MM.1S (cell line): ENCODE measurements around the gene ACKR4.
"Not testable (repeated sequence)": the region's sequence is repeated elsewhere in the genome, so short reads cannot be mapped to it uniquely, and the experiment has no call there.

Source experiments
- DNase-seq: peaks from one replicate; pipeline ENCODE4 v3.0.0-alpha.2; 2015
- H2AFZ ChIP-seq: fragments of 300-600 bp; sonication (generic); 2 replicates; pipeline ENCODE4 v1.6.0; 2016; ENCODE audit warnings: antibody characterized with exemption, low read length
- H3F3A ChIP-seq: fragments of 300-600 bp; sonication (generic); 2 replicates; pipeline ENCODE4 v1.6.1; 2016; ENCODE audit warnings: mild to moderate bottlenecking, antibody characterized with exemption, low read length, moderate library complexity, mixed read lengths; ENCODE audit not compliant: insufficient read depth
- H3K27ac ChIP-seq: fragments of 300-600 bp; sonication (generic); 2 replicates; pipeline ENCODE4 v1.5.1; 2016; ENCODE audit warnings: mild to moderate bottlenecking, low read length
- H3K27me3 ChIP-seq: fragments of 300-600 bp; sonication (generic); replicated peaks from 2 replicates; pipeline ENCODE4 v1.6.0; 2016; ENCODE audit warnings: low read length; ENCODE audit not compliant: insufficient read depth
- H3K36me3 ChIP-seq: fragments of 300-600 bp; sonication (generic); replicated peaks from 2 replicates; pipeline ENCODE4 v1.6.1; 2016; ENCODE audit warnings: mild to moderate bottlenecking, low read length, mixed read lengths; ENCODE audit not compliant: insufficient read depth
- H3K4me1 ChIP-seq: fragments of 300-600 bp; sonication (generic); 2 replicates; pipeline ENCODE4 v1.6.1; 2016; ENCODE audit warnings: low read length, mixed read lengths
- H3K4me2 ChIP-seq: fragments of 300-600 bp; sonication (generic); 2 replicates; pipeline ENCODE4 v1.6.0; 2016; ENCODE audit warnings: low read depth, low read length
- H3K4me3 ChIP-seq: fragments of 300-600 bp; sonication (generic); 2 replicates; pipeline ENCODE4 v1.5.1; 2016; ENCODE audit warnings: low read length, mixed read lengths
- H3K79me2 ChIP-seq: fragments of 300-600 bp; sonication (generic); 2 replicates; pipeline ENCODE4 v1.6.1; 2016; ENCODE audit warnings: mixed run types, low read length, mixed read lengths
- H3K9ac ChIP-seq: fragments of 300-600 bp; sonication (generic); 2 replicates; pipeline ENCODE4 v1.6.1; 2016; ENCODE audit warnings: low read length, mixed read lengths
- H3K9me2 ChIP-seq: fragments of 300-600 bp; sonication (generic); replicated peaks from 2 replicates; pipeline ENCODE4 v1.6.1; 2016; ENCODE audit warnings: mild to moderate bottlenecking, low read length, mixed read lengths; ENCODE audit not compliant: insufficient read depth
- H3K9me3 ChIP-seq: fragments of 300-600 bp; sonication (generic); replicated peaks from 2 replicates; pipeline ENCODE4 v1.6.1; 2016; ENCODE audit warnings: mild to moderate bottlenecking, low read length, mixed read lengths; ENCODE audit not compliant: insufficient read depth
- H4K20me1 ChIP-seq: fragments of 300-600 bp; sonication (generic); 2 replicates; pipeline ENCODE4 v1.6.1; 2016; ENCODE audit warnings: mild to moderate bottlenecking, low read length, moderate library complexity, mixed read lengths; ENCODE audit not compliant: insufficient read depth
- CTCF ChIP-seq: fragments of 300-600 bp; sonication (generic); IDR thresholded peaks from 2 replicates; pipeline ENCODE4 v1.5.1; 2016; ENCODE audit warnings: antibody characterized with exemption, low read length, mixed read lengths
- EZH2 ChIP-seq: fragments of 300-600 bp; sonication (generic); optimal IDR thresholded peaks from 2 replicates; pipeline ENCODE3; 2017; ENCODE audit warnings: low read depth, mild to moderate bottlenecking, antibody characterized with exemption, low read length, mixed read lengths
- EZH2phosphoT487 ChIP-seq: fragments of 300-600 bp; sonication (generic); IDR thresholded peaks from 2 replicates; pipeline ENCODE4 v1.6.1; 2018; ENCODE audit warnings: antibody characterized with exemption, low read length

The ACKR4 gene

GRCh38 chr3:132555306-132556035 lies 41.6 kb upstream of the ACKR4 start:
- Histone ChIP-seq H3K9ac (no peak overlapping the region), H3K27me3 (no peaks in the 10 kb centered on the region), H3K27ac (no peak overlapping the region), H3K9me3 (no peaks in the 10 kb centered on the region), H2AFZ (no peak overlapping the region), H3K36me3 (no peaks in the 10 kb centered on the region), H3K9me2 (no peaks in the 10 kb centered on the region), H4K20me1 (no peaks in the 10 kb centered on the region), H3K4me2 (no peak overlapping the region), H3F3A (peaks cover 8% of the 10 kb centered on the region), H3K79me2 (no peaks in the 10 kb centered on the region), H3K4me1 (peaks cover 19% of the 10 kb centered on the region), H3K4me3 (no peak overlapping the region)
- no peak for DNase-seq
- no peak for TF ChIP-seq CTCF
- TF ChIP-seq EZH2phosphoT487: no peak
- TF ChIP-seq EZH2: no peak

DNA sequence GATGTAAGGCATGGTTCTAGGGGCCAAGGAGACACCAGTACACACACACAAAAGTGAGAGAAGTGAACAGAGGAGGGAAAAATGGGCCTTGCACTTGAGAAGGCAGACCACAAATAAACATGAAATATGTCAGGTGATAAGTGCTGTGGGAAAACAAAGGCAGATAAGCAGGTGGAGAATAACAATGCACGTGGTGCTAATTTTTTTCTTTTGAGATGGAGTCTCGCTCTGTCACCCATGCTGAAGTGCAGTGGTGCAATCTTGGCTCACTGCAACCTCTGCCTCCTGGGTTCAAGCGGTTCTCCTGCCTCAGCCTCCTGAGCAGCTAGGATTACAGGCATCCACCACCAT lies 41.1 kb upstream of the ACKR4 start:
- H4K20me1 ChIP-seq: not testable (repeated sequence)

GRCh38 chr3:132556508-132557159 lies 40.4 kb upstream of the ACKR4 start:
- Histone ChIP-seq H4K20me1 (no peaks in the 10 kb centered on the region), H3K79me2 (no peaks in the 10 kb centered on the region), H3K9ac (no peak overlapping the region), H3K4me1 (peaks cover 7% of the 10 kb centered on the region; the same call in 1 of the 2 replicates), H3K9me3 (no peaks in the 10 kb centered on the region), H2AFZ (no peak overlapping the region), H3K27ac (no peak overlapping the region), H3K4me3 (no peak overlapping the region), H3K9me2 (no peaks in the 10 kb centered on the region), H3K4me2 (no peak overlapping the region), H3K36me3 (no peaks in the 10 kb centered on the region), H3K27me3 (no peaks in the 10 kb centered on the region), H3F3A (no peaks in the 10 kb centered on the region)
- TF ChIP-seq CTCF: no peak
- no peak for TF ChIP-seq EZH2phosphoT487
- TF ChIP-seq EZH2: no peak
- DNase-seq: no peak

More for the DNA sequence above, 41.1 kb upstream of the ACKR4 start:
- H3K9ac ChIP-seq, H3K36me3 ChIP-seq, H3K27me3 ChIP-seq, H3F3A ChIP-seq, H3K27ac ChIP-seq, H3K4me2 ChIP-seq, H3K79me2 ChIP-seq, H3K9me2 ChIP-seq, H2AFZ ChIP-seq, H3K9me3 ChIP-seq, DNase-seq, H3K4me3 ChIP-seq: not testable (repeated sequence)
- H3K4me1 ChIP-seq: peaks cover 14% of the 10 kb centered on the region

GRCh38 chr3:132561003-132561402 lies 36.1 kb upstream of the ACKR4 start:
- no peak overlapping the region for H2AFZ ChIP-seq
- H3K4me3 ChIP-seq: no peak overlapping the region
- H3K79me2 ChIP-seq: no peaks in the 10 kb centered on the region
- H3K27ac ChIP-seq: no peak overlapping the region
- H3K9me2 ChIP-seq: no peaks in the 10 kb centered on the region
- H3K36me3 ChIP-seq: no peaks in the 10 kb centered on the region
- H3F3A ChIP-seq: no peaks in the 10 kb centered on the region
- H3K4me1 ChIP-seq: peaks cover 23% of the 10 kb centered on the region
- H4K20me1 ChIP-seq: no peaks in the 10 kb centered on the region
- no peak for DNase-seq
- no peak overlapping the region for H3K4me2 ChIP-seq
- no peaks in the 10 kb centered on the region for H3K27me3 ChIP-seq
- no peaks in the 10 kb centered on the region for H3K9me3 ChIP-seq
- H3K9ac ChIP-seq: no peak overlapping the region
- no peak for TF ChIP-seq EZH2
- no peak for TF ChIP-seq CTCF
- TF ChIP-seq EZH2phosphoT487: no peak
